AG04449 (cell line): ENCODE data around the gene NRG3.

Source experiments
- CTCF ChIA-PET: fragments of 350-600 bp; formaldehyde crosslinking; extraction: SDS; loops from one replicate; lab custom pipeline; 2021; ENCODE audit warnings: antibody characterized with exemption; lab: Yijun Ruan, JAX
- POLR2A ChIA-PET: fragments of 400-600, 350-600 bp; formaldehyde crosslinking; extraction: SDS; loops from one replicate; lab custom pipeline; 2020; ENCODE audit warnings: antibody characterized with exemption, inconsistent platforms; lab: Yijun Ruan, JAX
- DNase-seq: peaks from one replicate; pipeline ENCODE4 v3.0.0-alpha.2; 2010; ENCODE audit warnings: low read depth, low spot score
- H3K4me3 ChIP-seq: 2 replicates; pipeline ENCODE4 v1.5.1; 2011; ENCODE audit warnings: low read depth, mild to moderate bottlenecking, control low read depth, low read length
- TF ChIP-seq, protein P1 (sequence below): IDR thresholded peaks from one replicate; pipeline ENCODE4 v1.5.1; 2011; ENCODE audit warnings: mild to moderate bottlenecking, moderate library complexity, low read length, control low read depth, inconsistent platforms; ENCODE audit not compliant: insufficient read depth; ENCODE audit errors: missing control alignments

The NRG3 gene

DNA sequence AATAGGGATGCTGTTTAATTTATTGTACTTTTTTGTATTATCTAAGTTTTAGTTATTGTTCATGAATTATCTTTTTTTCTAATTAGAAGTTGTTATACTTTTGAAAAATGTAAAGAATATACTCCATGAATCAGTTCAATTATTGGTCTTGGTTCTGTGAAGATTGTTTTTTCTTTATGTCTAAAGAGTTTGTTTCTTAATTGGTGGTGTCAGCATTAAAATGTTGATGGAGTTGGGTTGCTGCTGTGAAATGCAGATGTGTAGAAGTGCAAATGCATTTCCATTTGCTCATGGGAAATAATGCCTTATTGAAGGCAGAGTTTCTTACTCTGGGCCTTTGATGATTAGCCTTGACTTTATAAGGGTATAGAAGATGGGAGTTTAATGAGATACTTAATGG, 11.9 kb downstream of the NRG3 start:
- H3K4me3 ChIP-seq = no peak overlapping the region
- ChIA-PET POLR2A (no interaction called here), CTCF (no interaction called here)
- TF ChIP-seq, protein P1, sequence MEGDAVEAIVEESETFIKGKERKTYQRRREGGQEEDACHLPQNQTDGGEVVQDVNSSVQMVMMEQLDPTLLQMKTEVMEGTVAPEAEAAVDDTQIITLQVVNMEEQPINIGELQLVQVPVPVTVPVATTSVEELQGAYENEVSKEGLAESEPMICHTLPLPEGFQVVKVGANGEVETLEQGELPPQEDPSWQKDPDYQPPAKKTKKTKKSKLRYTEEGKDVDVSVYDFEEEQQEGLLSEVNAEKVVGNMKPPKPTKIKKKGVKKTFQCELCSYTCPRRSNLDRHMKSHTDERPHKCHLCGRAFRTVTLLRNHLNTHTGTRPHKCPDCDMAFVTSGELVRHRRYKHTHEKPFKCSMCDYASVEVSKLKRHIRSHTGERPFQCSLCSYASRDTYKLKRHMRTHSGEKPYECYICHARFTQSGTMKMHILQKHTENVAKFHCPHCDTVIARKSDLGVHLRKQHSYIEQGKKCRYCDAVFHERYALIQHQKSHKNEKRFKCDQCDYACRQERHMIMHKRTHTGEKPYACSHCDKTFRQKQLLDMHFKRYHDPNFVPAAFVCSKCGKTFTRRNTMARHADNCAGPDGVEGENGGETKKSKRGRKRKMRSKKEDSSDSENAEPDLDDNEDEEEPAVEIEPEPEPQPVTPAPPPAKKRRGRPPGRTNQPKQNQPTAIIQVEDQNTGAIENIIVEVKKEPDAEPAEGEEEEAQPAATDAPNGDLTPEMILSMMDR = no peak
- no peak for DNase-seq

DNA sequence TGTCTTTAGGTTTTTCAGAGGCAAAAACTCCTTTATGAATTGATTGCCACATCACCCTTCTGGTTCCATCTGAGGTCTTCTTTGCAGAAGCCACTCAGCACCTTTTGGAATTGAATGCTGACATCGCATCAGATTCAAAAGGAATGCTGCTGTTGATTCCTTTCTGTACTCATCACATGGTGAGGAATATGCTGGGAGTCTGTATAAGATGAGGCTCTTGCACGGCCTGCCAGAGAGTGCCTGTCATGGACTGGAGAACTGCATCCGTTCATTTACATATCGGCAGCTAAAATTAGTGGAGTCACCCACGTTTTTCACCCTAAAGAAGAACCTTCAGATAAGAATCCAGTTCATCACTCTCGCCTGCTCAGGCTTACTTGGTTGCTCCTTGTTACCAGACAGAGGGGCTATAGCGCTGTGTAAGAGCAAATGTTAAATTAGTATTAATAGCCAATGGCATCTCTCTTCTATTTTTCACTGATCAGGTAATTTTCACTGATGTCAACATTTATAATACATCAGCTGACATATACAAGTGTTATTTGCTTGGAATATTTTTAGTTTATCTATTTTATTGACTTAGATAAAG, 14.3 kb downstream of the NRG3 start:
- POLR2A ChIA-PET = no interaction called here
- TF ChIP-seq, protein P1 = no peak
- CTCF ChIA-PET = no interaction called here
- no peak overlapping the region for H3K4me3 ChIP-seq
- no peak for DNase-seq

DNA sequence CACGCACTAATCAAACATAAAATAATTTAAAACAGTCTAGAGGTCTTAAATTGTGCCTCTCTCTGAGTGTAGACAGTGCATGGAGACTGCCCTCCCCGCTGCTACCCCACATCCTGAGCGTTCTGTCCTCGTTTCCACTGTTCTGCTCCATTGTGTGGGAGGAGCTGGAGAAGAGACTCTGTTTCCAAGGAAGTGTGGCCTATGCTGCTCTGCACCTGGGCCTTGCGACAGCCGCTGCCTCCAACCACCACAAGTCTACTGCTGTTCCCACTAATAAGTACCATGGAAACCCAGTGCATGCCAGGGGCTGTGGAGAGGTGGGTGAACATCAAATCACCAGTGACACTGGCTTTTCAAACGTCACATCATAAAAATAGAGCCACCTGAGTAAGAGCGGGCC, 19.6 kb downstream of the NRG3 start:
- TF ChIP-seq, protein P1 = no peak
- ChIA-PET CTCF (no interaction called here), POLR2A (no interaction called here)
- H3K4me3 ChIP-seq = no peak overlapping the region
- DNase-seq = no peak

DNA sequence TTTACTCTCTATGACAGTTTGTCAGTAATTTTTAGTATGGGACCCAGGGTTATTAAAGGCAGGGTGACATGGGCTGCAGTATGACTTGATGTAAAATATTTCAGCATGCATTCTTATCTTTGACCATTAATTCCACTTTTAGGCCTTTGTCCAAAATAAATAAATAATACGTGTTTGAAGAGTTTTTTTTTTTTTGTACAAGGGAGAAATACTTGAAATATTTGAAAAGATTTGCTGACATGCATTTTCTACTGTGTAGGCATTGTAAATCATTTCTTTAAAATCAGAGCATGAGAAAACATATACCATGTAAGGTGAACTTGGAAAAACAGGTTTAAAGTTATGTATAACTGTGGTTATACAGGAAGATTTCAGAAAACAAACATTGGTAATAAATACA, 23.5 kb downstream of the NRG3 start:
- TF ChIP-seq, protein P1 = no peak
- ChIA-PET POLR2A (no interaction called here), CTCF (no interaction called here)
- H3K4me3 ChIP-seq = no peak overlapping the region
- DNase-seq = no peak

DNA sequence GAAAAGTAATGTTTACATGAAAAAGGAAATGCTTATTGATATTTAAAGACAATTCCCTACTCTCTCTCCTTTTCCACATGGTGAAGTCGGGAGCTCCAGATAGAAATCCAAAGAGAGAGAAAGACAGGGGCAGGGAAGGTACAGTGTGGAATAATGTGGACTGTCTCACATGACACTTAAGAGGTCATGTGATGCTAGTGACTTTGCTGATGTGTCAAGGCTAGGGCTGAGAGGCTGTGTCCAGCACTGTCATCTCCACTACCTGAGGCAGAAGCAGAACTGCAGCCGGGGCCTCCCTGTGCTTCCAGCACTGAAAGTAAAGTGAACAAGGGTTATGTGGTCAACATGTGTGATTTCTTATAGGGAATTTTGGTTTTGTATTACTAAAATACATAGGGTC, 26.0 kb downstream of the NRG3 start:
- ChIA-PET POLR2A (no interaction called here), CTCF (no interaction called here)
- no peak for DNase-seq
- H3K4me3 ChIP-seq = no peak overlapping the region
- TF ChIP-seq, protein P1 = no peak

DNA sequence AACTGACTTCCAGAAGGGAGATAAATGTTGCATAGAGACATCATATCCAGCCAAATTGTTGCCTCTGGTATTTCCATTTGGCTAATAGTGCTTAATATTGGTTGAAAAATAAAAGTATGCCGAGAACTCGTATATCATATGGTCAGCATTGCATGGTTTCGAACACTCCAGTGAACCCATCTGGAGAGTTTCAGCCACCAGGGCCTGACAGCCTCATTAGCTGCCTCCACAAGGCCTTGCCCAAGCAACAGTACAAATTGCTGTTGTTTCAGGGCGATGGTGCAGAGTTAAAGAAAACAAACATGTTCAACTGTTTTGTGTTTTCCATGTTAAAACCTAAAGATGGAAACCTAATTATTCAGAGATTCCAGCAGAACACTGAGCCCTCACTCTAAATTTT, 28.5 kb downstream of the NRG3 start:
- DNase-seq = no peak
- TF ChIP-seq, protein P1 = no peak
- no peak overlapping the region for H3K4me3 ChIP-seq
- ChIA-PET CTCF (no interaction called here), POLR2A (no interaction called here)
